ENCODE data around the gene UCN3.

The UCN3 gene

GRCh38 chr10:5391790-5392189 is 27.0 kb downstream of the UCN3 start:
- no peak for DNase-seq (ENCODE audit: low read depth)
- TF ChIP-seq, protein P1, sequence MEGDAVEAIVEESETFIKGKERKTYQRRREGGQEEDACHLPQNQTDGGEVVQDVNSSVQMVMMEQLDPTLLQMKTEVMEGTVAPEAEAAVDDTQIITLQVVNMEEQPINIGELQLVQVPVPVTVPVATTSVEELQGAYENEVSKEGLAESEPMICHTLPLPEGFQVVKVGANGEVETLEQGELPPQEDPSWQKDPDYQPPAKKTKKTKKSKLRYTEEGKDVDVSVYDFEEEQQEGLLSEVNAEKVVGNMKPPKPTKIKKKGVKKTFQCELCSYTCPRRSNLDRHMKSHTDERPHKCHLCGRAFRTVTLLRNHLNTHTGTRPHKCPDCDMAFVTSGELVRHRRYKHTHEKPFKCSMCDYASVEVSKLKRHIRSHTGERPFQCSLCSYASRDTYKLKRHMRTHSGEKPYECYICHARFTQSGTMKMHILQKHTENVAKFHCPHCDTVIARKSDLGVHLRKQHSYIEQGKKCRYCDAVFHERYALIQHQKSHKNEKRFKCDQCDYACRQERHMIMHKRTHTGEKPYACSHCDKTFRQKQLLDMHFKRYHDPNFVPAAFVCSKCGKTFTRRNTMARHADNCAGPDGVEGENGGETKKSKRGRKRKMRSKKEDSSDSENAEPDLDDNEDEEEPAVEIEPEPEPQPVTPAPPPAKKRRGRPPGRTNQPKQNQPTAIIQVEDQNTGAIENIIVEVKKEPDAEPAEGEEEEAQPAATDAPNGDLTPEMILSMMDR (IDR thresholded peaks at IDR 0.05; ENCODE audit: low read length, missing control alignments): no peak
- no peak overlapping the region for H3K4me3 ChIP-seq (replicated peaks; ENCODE audit: low read depth, low read length)

GRCh38 chr10:5393529-5393928 is 28.8 kb downstream of the UCN3 start:
- H3K4me3 ChIP-seq (replicated peaks; ENCODE audit: low read depth, low read length): no peak overlapping the region
- TF ChIP-seq, protein P1 (IDR thresholded peaks at IDR 0.05; ENCODE audit: low read length, missing control alignments): no peak
- DNase-seq (ENCODE audit: low read depth): no peak

GRCh38 chr10:5395168-5395567 is 30.4 kb downstream of the UCN3 start:
- DNase-seq (ENCODE audit: low read depth): no peak
- H3K4me3 ChIP-seq (replicated peaks; ENCODE audit: low read depth, low read length): no peak overlapping the region
- TF ChIP-seq, protein P1 (IDR thresholded peaks at IDR 0.05; ENCODE audit: low read length, missing control alignments): no peak

- DNase-seq (ENCODE audit: low read depth): no peak
- TF ChIP-seq, protein P1 (IDR thresholded peaks at IDR 0.05; ENCODE audit: low read length, missing control alignments): no peak
- no peak overlapping the region for H3K4me3 ChIP-seq (replicated peaks; ENCODE audit: low read depth, low read length)
These were observed 32.0 kb downstream of the UCN3 start for GRCh38 chr10:5396556-5397300.

DNA sequence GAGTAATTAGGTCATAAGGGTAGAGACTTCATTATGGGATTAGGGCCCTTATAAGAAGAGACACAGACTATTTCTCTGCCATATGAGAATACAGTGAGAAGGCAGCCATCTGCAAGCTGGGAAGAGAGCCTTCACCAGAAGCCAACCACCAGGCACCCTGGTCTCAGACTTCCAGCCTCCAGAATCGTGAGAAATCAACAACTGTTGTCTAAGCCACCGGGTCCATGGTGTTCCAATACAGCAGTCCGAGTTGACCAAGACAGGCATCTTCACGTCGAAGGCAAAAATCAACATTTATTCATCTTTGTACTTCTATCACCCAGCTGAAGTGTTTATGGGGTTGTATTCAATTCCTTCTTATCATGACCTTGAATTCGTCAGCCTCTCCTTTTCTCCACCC is 34.6 kb downstream of the UCN3 start:
- TF ChIP-seq, protein P1 (IDR thresholded peaks at IDR 0.05; ENCODE audit: low read length, missing control alignments): no peak
- H3K4me3 ChIP-seq (replicated peaks; ENCODE audit: low read depth, low read length): no peak overlapping the region
- no peak for DNase-seq (ENCODE audit: low read depth)

- TF ChIP-seq, protein P1 (IDR thresholded peaks at IDR 0.05; ENCODE audit: low read length, missing control alignments): no peak
- no peak overlapping the region for H3K4me3 ChIP-seq (replicated peaks; ENCODE audit: low read depth, low read length)
- no peak for DNase-seq (ENCODE audit: low read depth)
These were observed 35.9 kb downstream of the UCN3 start for GRCh38 chr10:5400468-5401240.
